ENCODE data around the gene THOC6. TPM values are rescaled to one million over a fixed set of nuclear protein-coding genes. Genes with fewer than 3 reads are reported as not detected.

Gene THOC6
- total and polyA plus RNA-seq, 9 of the 15 experiments (the other 6 are each of a cell fraction or from before 2014, with no cell fraction given): 2.5 to 65.4 (median 42.3) TPM

GRCh38 chr16:3020604-3021448 lies 3.0 kb upstream of the THOC6 start (continued):
- TF ChIP-seq NR0B1 (IDR thresholded peaks at IDR 0.05; ENCODE audit: partially characterized antibody): no peak
- TF ChIP-seq HMG20A (CRISPR knock-in tag; conservative IDR thresholded peaks at IDR 0.05): no peak
- TF ChIP-seq RBM17 (IDR thresholded peaks at IDR 0.05; ENCODE audit: borderline replicate concordance, low read depth, low read length): no peak
- no peak for TF ChIP-seq E2F3 (CRISPR knock-in tag; IDR thresholded peaks at IDR 0.05)
- TF ChIP-seq KDM4B (IDR thresholded peaks at IDR 0.05; ENCODE audit: borderline replicate concordance in 2 of 2, low read depth in 1 of 2): no peak
- TF ChIP-seq ELF4 (CRISPR knock-in tag; IDR thresholded peaks at IDR 0.05): no peak
- TF ChIP-seq CBFA2T2 (conservative IDR thresholded peaks at IDR 0.05): no peak
- TF ChIP-seq ZNF277 (CRISPR knock-in tag; IDR thresholded peaks at IDR 0.05; ENCODE audit: borderline replicate concordance): no peak
- TF ChIP-seq, protein P1, sequence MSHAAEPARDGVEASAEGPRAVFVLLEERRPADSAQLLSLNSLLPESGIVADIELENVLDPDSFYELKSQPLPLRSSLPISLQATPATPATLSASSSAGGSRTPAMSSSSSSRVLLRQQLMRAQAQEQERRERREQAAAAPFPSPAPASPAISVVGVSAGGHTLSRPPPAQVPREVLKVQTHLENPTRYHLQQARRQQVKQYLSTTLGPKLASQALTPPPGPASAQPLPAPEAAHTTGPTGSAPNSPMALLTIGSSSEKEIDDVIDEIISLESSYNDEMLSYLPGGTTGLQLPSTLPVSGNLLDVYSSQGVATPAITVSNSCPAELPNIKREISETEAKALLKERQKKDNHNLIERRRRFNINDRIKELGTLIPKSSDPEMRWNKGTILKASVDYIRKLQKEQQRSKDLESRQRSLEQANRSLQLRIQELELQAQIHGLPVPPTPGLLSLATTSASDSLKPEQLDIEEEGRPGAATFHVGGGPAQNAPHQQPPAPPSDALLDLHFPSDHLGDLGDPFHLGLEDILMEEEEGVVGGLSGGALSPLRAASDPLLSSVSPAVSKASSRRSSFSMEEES (CRISPR knock-in tag; IDR thresholded peaks at IDR 0.05): no peak
- no peak for TF ChIP-seq HLTF (IDR thresholded peaks at IDR 0.05)
- no peak for TF ChIP-seq ZSCAN29 (IDR thresholded peaks at IDR 0.05)
- TF ChIP-seq ATF1 (CRISPR knock-in tag; IDR thresholded peaks at IDR 0.05): no peak; the same call in 1 of the 2 replicates
- no peak for TF ChIP-seq ATF1 (tag; IDR thresholded peaks at IDR 0.05)
- no peak for TF ChIP-seq ZNF695 (CRISPR knock-in tag; IDR thresholded peaks at IDR 0.05)
- TF ChIP-seq, protein P2, sequence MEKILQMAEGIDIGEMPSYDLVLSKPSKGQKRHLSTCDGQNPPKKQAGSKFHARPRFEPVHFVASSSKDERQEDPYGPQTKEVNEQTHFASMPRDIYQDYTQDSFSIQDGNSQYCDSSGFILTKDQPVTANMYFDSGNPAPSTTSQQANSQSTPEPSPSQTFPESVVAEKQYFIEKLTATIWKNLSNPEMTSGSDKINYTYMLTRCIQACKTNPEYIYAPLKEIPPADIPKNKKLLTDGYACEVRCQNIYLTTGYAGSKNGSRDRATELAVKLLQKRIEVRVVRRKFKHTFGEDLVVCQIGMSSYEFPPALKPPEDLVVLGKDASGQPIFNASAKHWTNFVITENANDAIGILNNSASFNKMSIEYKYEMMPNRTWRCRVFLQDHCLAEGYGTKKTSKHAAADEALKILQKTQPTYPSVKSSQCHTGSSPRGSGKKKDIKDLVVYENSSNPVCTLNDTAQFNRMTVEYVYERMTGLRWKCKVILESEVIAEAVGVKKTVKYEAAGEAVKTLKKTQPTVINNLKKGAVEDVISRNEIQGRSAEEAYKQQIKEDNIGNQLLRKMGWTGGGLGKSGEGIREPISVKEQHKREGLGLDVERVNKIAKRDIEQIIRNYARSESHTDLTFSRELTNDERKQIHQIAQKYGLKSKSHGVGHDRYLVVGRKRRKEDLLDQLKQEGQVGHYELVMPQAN (IDR thresholded peaks at IDR 0.05; ENCODE audit: borderline replicate concordance): peak; percentile 68; the same call in 1 of the 2 replicates

Measured in K562 (cell line).